HG03280 (cell line): Measurements from ENCODE around the gene TRIM26.
"Not testable (repeated sequence)": the region's sequence is repeated elsewhere in the genome, so short reads cannot be mapped to it uniquely, and the experiment has no call there.

Experiments used
- ATAC-seq: cut with Tn5 transposase; IDR thresholded peaks from one replicate; pipeline ENCODE4 v1.9.1; 2021; ENCODE audit warnings: mild to moderate bottlenecking, moderate library complexity; ENCODE audit not compliant: unreplicated experiment

The TRIM26 gene

DNA sequence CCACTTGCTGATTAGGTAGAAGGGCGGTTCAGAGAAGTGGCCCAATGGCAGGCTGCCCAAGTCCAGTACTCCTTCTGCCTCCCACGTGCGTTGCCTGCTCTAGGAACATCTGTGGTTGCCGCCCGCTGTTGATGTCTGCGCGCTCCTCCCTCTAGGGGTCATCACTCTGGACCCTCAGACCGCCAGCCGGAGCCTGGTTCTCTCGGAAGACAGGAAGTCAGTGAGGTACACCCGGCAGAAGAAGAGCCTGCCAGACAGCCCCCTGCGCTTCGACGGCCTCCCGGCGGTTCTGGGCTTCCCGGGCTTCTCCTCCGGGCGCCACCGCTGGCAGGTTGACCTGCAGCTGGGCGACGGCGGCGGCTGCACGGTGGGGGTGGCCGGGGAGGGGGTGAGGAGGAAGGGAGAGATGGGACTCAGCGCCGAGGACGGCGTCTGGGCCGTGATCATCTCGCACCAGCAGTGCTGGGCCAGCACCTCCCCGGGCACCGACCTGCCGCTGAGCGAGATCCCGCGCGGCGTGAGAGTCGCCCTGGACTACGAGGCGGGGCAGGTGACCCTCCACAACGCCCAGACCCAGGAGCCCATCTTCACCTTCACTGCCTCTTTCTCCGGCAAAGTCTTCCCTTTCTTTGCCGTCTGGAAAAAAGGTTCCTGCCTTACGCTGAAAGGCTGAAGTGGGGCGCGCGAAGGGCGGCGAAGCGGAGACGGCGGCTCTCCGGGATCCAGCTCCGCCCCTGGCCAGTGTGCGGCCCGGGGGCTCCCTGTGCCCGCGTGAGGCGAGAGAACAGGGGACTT, 41.3 kb downstream of the TRIM26 start:
- ATAC-seq, result no peak

DNA sequence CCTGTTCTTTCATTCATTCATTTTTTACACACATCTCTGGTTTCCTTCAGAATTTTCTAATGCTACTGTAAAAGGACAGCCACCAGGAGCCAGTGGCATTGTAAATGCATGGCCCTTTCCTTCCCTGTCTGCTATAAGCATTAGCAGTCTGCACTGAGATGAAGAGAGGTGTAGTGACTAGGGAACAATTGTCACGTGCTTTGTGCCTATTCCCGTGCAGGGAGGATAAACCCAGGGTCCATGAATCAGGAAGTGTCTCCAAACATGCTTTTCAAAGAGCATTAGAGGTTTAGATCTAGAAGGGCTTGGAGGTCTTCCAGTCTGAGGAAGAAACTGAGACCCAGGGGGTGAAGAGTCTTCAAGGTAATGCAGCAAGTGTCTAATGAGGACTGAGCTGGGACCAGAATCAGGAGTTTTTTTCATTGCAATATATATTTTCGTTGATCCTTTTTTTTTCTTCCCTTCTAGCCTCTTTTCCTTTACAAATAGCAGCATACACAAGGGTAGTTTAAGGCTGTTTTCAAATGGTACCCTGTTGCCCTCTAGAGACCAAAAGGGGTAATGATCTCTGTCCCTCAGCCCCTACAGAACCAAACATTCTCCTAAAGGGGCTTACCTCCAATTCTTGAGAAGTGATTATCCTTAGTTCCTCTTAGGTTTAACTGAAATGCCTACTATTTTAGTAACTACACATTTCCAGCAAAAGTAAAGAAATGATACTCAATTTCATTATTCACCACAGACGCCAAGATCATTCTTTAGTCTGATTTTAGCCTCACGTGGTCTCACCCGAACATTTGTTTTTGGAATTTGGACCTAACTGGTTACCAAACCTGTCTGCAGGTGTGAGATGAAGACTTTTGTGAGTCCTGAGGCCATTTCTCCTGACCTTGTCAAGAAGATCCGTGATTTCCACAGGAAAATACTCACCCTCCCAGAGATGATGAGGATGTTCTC, 43.3 kb downstream of the TRIM26 start:
- no peak for ATAC-seq

- no peak for ATAC-seq
These were observed 44.5 kb downstream of the TRIM26 start for GRCh38 chr6:30168741-30169140.

DNA sequence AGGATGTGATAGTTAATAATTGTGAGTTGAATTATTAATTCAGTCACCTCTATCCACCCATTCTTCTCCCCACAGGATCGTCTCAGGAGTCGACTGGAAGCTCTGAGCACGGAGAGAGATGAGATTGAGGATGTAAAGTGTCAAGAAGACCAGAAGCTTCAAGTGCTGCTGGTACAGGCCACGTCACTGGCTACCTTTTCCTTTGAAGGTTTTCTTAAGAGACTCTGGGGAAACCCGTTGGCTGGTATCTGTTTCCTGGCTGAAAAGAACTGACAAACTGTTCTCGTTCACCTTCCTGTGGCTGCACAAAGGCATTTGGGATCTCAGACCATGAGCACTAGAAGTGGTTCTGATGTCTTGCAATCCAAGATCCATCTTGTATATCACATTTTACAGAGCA, 46.1 kb downstream of the TRIM26 start:
- ATAC-seq, result no peak

- ATAC-seq, result not testable (repeated sequence)
These were observed 48.0 kb downstream of the TRIM26 start for GRCh38 chr6:30165238-30165637.

DNA sequence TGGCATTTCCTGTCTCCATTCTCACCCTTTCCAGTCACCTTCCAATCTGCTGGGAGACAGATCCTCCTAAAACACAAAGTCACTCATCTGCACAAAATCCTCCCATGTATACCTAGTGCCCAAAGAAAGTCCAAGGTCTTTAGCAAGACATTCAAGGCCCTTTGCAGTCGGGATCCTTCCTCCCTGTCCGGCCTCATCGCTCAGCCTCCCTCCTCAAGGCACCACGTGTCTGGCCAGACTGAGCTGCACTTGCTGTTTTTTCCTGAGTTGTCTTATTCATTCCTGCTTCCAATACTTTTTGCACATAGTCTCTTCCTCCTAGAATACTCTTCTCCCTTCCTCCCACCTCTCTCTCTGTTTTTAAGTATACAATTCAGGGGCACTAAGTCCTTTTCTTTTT, 48.5 kb downstream of the TRIM26 start:
- ATAC-seq, result no peak

DNA sequence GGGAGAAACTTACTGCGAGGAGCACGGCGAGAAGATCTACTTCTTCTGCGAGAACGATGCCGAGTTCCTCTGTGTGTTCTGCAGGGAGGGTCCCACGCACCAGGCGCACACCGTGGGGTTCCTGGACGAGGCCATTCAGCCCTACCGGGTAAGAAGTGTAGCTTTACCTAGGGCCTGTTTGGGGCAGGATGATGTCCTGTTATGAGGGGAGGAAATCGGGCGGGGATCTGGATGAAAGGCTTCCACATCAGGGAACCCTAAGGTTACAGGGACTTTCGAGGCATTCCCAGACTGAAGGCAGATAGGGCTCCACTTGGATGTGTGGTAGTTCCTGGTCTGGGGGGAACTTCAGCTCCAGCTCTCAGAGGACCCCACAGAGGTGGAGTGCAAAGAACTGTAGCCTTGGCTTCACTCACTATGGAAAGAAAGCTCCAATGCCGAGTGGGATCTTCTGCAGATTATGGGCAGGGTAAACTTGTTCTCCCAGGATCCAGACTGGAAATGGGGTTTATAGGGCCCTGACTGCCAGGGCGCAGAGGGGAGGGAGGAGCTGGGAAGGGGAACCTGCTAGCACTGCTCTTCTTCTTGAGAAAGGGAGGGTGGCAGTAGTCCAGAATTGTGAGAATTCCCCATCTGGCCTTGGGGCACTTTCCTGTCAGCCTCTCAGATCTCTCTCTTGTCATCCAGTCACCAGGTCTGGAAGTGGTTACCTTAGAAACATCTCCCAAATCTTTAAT, 49.1 kb downstream of the TRIM26 start:
- no peak for ATAC-seq

DNA sequence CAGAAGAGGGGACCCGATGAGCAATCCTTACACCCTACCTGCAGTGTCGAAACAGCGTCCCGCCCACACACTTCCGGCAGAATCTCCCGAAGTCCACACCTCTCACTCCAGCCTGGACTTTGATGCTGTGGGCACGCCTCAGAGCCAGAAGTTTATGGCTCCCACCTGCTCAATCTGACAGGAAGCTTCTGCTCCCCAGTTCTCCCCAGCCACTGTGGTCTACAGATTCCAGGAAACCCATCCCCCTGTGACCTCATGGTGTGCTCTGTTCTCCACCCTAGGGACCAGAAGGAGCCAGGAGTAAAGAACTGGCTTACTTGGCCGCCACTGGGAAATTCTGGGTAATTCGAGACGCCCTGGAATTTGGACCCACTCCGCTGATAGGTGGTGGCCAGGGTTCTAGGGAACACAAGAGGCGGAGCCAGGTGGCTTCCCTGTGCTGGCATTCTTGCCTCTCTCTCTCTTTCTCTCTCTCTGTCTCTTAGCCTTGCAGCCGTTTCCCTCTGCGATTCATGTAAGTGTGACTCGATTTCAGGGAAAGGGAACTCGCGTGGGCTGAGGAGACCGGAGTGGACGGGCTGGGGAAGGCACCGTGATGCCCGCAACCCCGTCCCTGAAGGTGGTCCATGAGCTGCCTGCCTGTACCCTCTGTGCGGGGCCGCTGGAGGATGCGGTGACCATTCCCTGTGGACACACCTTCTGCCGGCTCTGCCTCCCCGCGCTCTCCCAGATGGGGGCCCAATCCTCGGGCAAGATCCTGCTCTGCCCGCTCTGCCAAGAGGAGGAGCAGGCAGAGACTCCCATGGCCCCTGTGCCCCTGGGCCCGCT, 49.9 kb downstream of the TRIM26 start, which contains the start of gene TRIM15:
Gene TRIM15, plus strand, starts transcription at position 457 of the 828 bp plus-strand sequence. Its CDS starts 139 bp downstream, at position 596.
- no peak for ATAC-seq

GRCh38 chr6:30162265-30163089, 50.7 kb downstream of the TRIM26 start:
- ATAC-seq, result no peak

DNA sequence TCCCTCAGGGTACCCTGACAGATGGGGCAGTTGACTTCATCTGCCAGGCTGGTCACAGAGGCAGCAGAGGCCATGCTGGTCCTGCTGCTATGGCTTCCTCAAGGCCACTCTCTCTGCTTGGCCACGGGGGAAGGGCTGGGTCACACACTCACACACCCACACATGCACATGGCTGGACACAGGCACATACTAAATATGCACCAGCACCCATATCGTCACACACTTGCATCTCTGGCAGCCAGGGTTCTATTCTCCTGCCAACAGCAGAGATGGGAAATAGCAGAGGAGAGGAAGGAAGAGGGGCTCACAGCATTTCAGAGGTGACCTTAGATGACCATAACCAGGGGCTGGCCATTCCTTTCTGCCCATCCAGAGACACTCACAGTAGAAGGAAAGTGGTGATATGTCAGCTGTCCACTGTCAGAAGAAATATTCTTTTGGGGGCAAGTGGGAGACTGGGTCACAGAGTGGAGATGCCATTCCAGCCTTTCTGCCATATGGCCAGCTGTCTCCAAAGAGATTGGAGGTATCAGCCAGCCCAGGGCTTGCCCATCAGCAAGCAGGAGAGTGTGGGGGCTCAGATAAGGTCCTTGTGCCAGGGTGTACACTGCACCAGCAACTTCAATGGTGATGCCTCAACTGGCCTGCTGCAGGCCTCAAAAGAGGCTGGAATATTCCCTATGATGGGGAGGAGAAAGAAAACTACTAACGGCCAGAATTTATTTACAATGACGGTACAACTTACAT, 52.2 kb downstream of the TRIM26 start, which contains the start of gene TRIM10:
Gene TRIM10, minus strand, starts transcription at position 427 of the 747 bp plus-strand sequence. Its CDS starts 353 bp downstream, at position 74.
- ATAC-seq, result no peak

DNA sequence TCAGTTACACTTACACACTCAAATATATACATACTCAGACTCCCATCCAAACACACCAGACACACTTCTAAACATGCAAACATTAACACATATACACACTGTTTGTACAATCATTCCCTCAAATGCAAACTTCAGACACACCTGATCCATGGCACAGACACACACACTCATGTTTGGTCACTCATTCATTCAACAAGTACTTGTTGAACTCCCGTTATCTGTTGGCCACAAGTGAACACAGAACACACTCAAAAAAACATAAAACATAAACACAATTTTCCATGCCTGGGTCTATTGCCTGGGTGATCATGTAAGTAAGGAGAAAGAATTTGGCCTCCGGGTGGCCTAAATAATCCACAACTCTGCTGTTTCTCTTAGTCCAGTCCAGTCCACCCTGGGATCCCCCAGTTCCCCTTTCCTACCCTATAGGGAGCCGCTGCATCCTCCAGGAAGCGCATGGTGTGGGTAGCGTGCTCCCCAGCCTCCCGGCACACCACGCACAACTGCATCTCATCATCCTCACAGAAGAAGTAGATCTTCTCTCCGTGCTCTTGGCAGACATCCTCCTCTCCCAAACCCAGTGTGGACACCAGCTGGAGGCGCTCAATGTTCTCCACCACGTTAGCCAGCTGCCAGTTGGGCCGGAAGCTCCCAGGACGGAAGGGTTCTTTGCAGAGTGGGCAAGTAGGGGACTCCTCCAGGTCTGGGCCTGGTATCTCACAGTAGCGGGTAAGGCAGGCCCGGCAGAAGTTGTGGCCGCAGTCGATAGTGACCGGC, 53.0 kb downstream of the TRIM26 start:
- ATAC-seq, result no peak

GRCh38 chr6:30158475-30159040, 54.6 kb downstream of the TRIM26 start:
- ATAC-seq, result no peak

DNA sequence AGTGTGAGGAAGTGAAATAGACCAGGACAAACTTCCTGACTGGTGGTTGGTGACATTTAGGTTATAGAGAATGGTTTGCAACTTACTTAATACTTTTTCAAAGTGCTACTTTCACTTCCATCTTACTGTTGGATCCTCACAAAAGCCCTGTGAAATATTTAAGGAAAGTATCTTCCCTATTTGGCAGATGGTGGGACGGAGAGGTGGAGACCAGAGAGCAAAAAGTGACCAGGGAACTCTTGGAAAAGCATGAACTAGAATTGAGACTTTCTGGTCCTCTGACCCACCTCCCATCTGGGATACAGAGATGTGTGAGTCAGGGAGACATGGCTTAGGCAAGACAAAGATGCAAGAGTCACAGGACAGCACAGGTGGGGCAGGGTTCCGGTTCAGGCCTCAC, 55.2 kb downstream of the TRIM26 start:
- no peak for ATAC-seq

DNA sequence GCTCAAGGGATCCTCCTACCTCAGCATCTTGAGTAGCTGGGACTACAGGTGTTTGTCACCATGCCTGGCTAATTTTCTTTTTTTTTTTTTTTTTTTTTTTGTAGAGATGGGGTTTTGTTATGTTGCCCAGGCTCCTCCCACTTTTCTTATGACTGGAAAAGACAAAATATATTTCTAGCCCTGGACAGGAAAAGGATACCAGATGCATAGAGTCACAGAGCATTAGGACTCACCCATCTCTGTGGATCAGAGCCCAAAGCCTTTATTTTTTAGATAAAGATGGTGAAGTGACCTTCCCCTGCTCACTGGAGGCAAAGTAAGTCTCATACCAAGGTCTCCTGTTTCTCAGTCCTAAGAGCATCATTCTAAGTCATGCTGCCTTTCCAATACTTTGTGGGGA, 55.6 kb downstream of the TRIM26 start:
- ATAC-seq, result no peak

- no peak for ATAC-seq
These were observed 56.4 kb downstream of the TRIM26 start for GRCh38 chr6:30156774-30157173.

GRCh38 chr6:30156262-30156599, 57.0 kb downstream of the TRIM26 start:
- no peak for ATAC-seq

- no peak for ATAC-seq
These were observed 57.5 kb downstream of the TRIM26 start for GRCh38 chr6:30155520-30156261.
